GM23338 (cell line): ENCODE measurements around the gene KRT17. TPM values are rescaled to one million over a fixed set of nuclear protein-coding genes. Genes with fewer than 3 reads are reported as not detected.
"Not testable (repeated sequence)": the region's sequence is repeated elsewhere in the genome, so short reads cannot be mapped to it uniquely, and the experiment has no call there.

Experiments used
- ATAC-seq: fragments of 200-7000 bp; cut with Tn5 transposase; 3 replicates; pipeline ENCODE4 v1.9.1; 2020
- DNase-seq: peaks from one replicate; pipeline ENCODE4 v3.0.0-alpha.2; 2015; ENCODE audit warnings: low spot score
- H2AFZ ChIP-seq: fragments of 200-600 bp; sonication (generic); 2 replicates; pipeline ENCODE4 v1.8.0; 2016; ENCODE audit warnings: antibody characterized with exemption, mild to moderate bottlenecking, moderate library complexity
- H3F3A ChIP-seq: fragments of 200-600 bp; sonication (generic); replicated peaks from 2 replicates; pipeline ENCODE4 v1.8.0; 2017; ENCODE audit warnings: antibody characterized with exemption, mixed run types, low read depth
- H3K27ac ChIP-seq: fragments of 200-600 bp; sonication (generic); 2 replicates; pipeline ENCODE4 v1.6.1; 2016; ENCODE audit warnings: low read depth
- H3K27me3 ChIP-seq: fragments of 200-600 bp; sonication (generic); 2 replicates; pipeline ENCODE4 v1.8.0; 2016; ENCODE audit warnings: mild to moderate bottlenecking, mixed run types, moderate library complexity; ENCODE audit not compliant: insufficient read depth
- H3K36me3 ChIP-seq: fragments of 200-600 bp; sonication (generic); 2 replicates; pipeline ENCODE4 v1.8.0; 2016; ENCODE audit warnings: mild to moderate bottlenecking; ENCODE audit not compliant: insufficient read depth
- H3K4me1 ChIP-seq: fragments of 200-600 bp; sonication (generic); 2 replicates; pipeline ENCODE4 v1.8.0; 2016; ENCODE audit warnings: mild to moderate bottlenecking, moderate library complexity; ENCODE audit not compliant: insufficient read depth
- H3K4me2 ChIP-seq: fragments of 200-600 bp; sonication (generic); 2 replicates; pipeline ENCODE4 v1.7.1; 2017; ENCODE audit warnings: mixed run types
- H3K4me3 ChIP-seq: fragments of 200-600 bp; sonication (generic); 2 replicates; pipeline ENCODE4 v1.6.1; 2016; ENCODE audit warnings: mixed run types
- H3K79me2 ChIP-seq: fragments of 200-600 bp; sonication (generic); replicated peaks from 2 replicates; pipeline ENCODE4 v1.8.0; 2017; ENCODE audit warnings: mild to moderate bottlenecking; ENCODE audit not compliant: insufficient read depth
- H3K9me2 ChIP-seq: fragments of 200-600 bp; sonication (generic); 2 replicates; pipeline ENCODE4 v1.8.0; 2017; ENCODE audit not compliant: insufficient read depth
- H4K20me1 ChIP-seq: fragments of 200-600 bp; sonication (generic); replicated peaks from 2 replicates; pipeline ENCODE4 v1.8.0; 2017; ENCODE audit warnings: mild to moderate bottlenecking; ENCODE audit not compliant: insufficient read depth
- H3K27ac Mint-ChIP-seq: 2 replicates; pipeline ENCODE4 v1.8.0; 2020; ENCODE audit warnings: inconsistent platforms, mild to moderate bottlenecking, moderate library complexity, mixed read lengths
- H3K27me3 Mint-ChIP-seq: 3 replicates; pipeline ENCODE4 v1.8.0; 2022; ENCODE audit warnings: low read depth, mild to moderate bottlenecking, moderate library complexity, mixed read lengths, inconsistent platforms; ENCODE audit not compliant: insufficient read depth, poor library complexity
- H3K36me3 Mint-ChIP-seq: 3 replicates; pipeline ENCODE4 v1.8.0; 2021; ENCODE audit warnings: low read depth, mild to moderate bottlenecking, inconsistent platforms, moderate library complexity, mixed read lengths
- H3K4me1 Mint-ChIP-seq: 3 replicates; pipeline ENCODE4 v1.8.0; 2020; ENCODE audit warnings: mild to moderate bottlenecking, inconsistent platforms, mixed read lengths
- H3K4me3 Mint-ChIP-seq: 3 replicates; pipeline ENCODE4 v1.8.0; 2021; ENCODE audit warnings: moderate library complexity, mild to moderate bottlenecking, inconsistent platforms, mixed read lengths
- H3K9me3 Mint-ChIP-seq: 3 replicates; pipeline ENCODE4 v1.8.0; 2020; ENCODE audit warnings: moderate library complexity, mild to moderate bottlenecking, inconsistent platforms, mixed read lengths
- ETS1 ChIP-seq: IDR thresholded peaks from 2 replicates; pipeline ENCODE4 v1.6.1; 2016; ENCODE audit warnings: antibody characterized with exemption
- EZH2phosphoT487 ChIP-seq: fragments of 200-600 bp; sonication (generic); IDR thresholded peaks from one replicate; pipeline ENCODE4 v1.8.1; 2018; ENCODE audit warnings: antibody characterized with exemption; ENCODE audit not compliant: unreplicated experiment
- ZNF114 ChIP-seq: fragments of 250-450 bp; sonication (Bioruptor Pico); IDR thresholded peaks from 2 replicates; pipeline ENCODE4 v1.5.0; 2020; ENCODE audit warnings: mild to moderate bottlenecking, moderate library complexity
- ZNF462 ChIP-seq: fragments of 250-450 bp; sonication (Bioruptor Pico); IDR thresholded peaks from 2 replicates; pipeline ENCODE4 v1.5.0; 2020; ENCODE audit warnings: mild to moderate bottlenecking, moderate library complexity
- polyA plus RNA-seq: library from polyadenylated mRNA; unstranded; fragments of >200 nt; fragmentation: Nextera tagmentation; extraction: Ambion mirVana; gene quantifications from 2 replicates; pipeline ENCODE4 v1.2.1, GENCODE V29; 2016
- total RNA-seq: library from RNA; depleted of rRNA; stranded (reverse); fragments of >200 nt; shearing (Covaris generic); gene quantifications from 2 replicates; pipeline ENCODE4 v1.2.3, GENCODE V29; 2014

The KRT17 gene
- total and polyA plus RNA-seq, 2 experiments from 2014 or later, result 0.63 to 1.8 TPM

- Histone ChIP-seq H3K4me2 (no peak overlapping the region), H3K27me3 (no peaks in the 10 kb centered on the region), H3K79me2 (no peaks in the 10 kb centered on the region), H3K27ac (no peak overlapping the region), H3K4me1 (no peaks in the 10 kb centered on the region), H3F3A (no peaks in the 10 kb centered on the region), H3K36me3 (no peaks in the 10 kb centered on the region), H4K20me1 (no peaks in the 10 kb centered on the region), H3K9me2 (no peaks in the 10 kb centered on the region), H2AFZ (peak overlapping the region; percentile 81), H3K4me3 (no peak overlapping the region)
- H3K4me3 Mint-ChIP-seq, result no peak overlapping the region
- H3K36me3 Mint-ChIP-seq, result no peaks in the 10 kb centered on the region
- DNase-seq (no peak), ATAC-seq (no peak)
- H3K4me1 Mint-ChIP-seq, result no peaks in the 10 kb centered on the region
- TF ChIP-seq EZH2phosphoT487, result no peak
- TF ChIP-seq ZNF462 (CRISPR knock-in tag), result no peak
- no peak for TF ChIP-seq ETS1
- no peak for TF ChIP-seq ZNF114 (CRISPR knock-in tag)
- H3K27me3 Mint-ChIP-seq, result peaks cover 8% of the 10 kb centered on the region
- H3K27ac Mint-ChIP-seq, result no peak overlapping the region
- H3K9me3 Mint-ChIP-seq, result no peaks in the 10 kb centered on the region
Observed at GRCh38 chr17:41642252-41643156, 18.1 kb upstream of the KRT17 start.

GRCh38 chr17:41640596-41640995, 16.2 kb upstream of the KRT17 start:
- ATAC-seq, H3F3A ChIP-seq: not testable (repeated sequence)

More at GRCh38 chr17:41640596-41640995, 16.2 kb upstream of the KRT17 start:
- H3K36me3 Mint-ChIP-seq, H3K4me1 ChIP-seq, H3K4me2 ChIP-seq, H3K36me3 ChIP-seq, H2AFZ ChIP-seq, H3K27me3 ChIP-seq, H3K27ac ChIP-seq, H3K9me3 Mint-ChIP-seq, H3K9me2 ChIP-seq, H4K20me1 ChIP-seq, H3K4me1 Mint-ChIP-seq, H3K27ac Mint-ChIP-seq, DNase-seq, H3K79me2 ChIP-seq, H3K4me3 Mint-ChIP-seq, H3K27me3 Mint-ChIP-seq, H3K4me3 ChIP-seq: not testable (repeated sequence)
